Liver (tissue), 9 donors: ENCODE data around the gene NOX1. TPM values are rescaled to one million over a fixed set of nuclear protein-coding genes. Genes with fewer than 3 reads are reported as not detected.

Experiments used
- DNase-seq: peaks from one replicate; pipeline ENCODE4 v3.0.0-alpha.2; 2017; ENCODE audit warnings: low spot score
- H3K27ac ChIP-seq, 2 donors: one replicate each; pipeline ENCODE4 v1.7.0; 2013; ENCODE audit warnings: inconsistent platforms in 2 of 2, low read length in 2 of 2, control low read depth in 1 of 2, low read depth in 1 of 2, mild to moderate bottlenecking in 1 of 2
- H3K27me3 ChIP-seq, 4 donors: one replicate each; pipeline versions ENCODE4 v1.6.1 to v1.7.0; 2013; ENCODE audit warnings: low read length in 3 of 4, inconsistent platforms in 1 of 4, mild to moderate bottlenecking in 1 of 4, moderate library complexity in 1 of 4; ENCODE audit not compliant: control insufficient read depth in 4 of 4, insufficient read depth in 4 of 4
- H3K36me3 ChIP-seq, 4 donors: one replicate each; pipeline versions ENCODE4 v1.6.1 to v1.7.0; 2013; ENCODE audit warnings: low read length in 3 of 4, mild to moderate bottlenecking in 3 of 4, low read depth in 1 of 4, moderate library complexity in 1 of 4; ENCODE audit not compliant: control insufficient read depth in 4 of 4, insufficient read depth in 3 of 4
- H3K4me1 ChIP-seq, 4 donors: one replicate each; pipeline versions ENCODE4 v1.6.1 to v1.7.0; 2013; ENCODE audit warnings: low read length in 3 of 4, mild to moderate bottlenecking in 3 of 4, moderate library complexity in 1 of 4; ENCODE audit not compliant: control insufficient read depth in 4 of 4, insufficient read depth in 4 of 4
- H3K4me3 ChIP-seq, 3 donors: one replicate each; pipeline versions ENCODE4 v1.6.1 to v1.7.0; 2013; ENCODE audit warnings: low read length in 3 of 3, control low read depth in 1 of 3, low read depth in 1 of 3, mild to moderate bottlenecking in 1 of 3
- H3K9ac ChIP-seq, 2 donors: one replicate each; pipeline ENCODE4 v1.7.0; 2013; ENCODE audit warnings: low read length in 2 of 2, mild to moderate bottlenecking in 2 of 2, moderate library complexity in 2 of 2, control low read depth in 1 of 2, low read depth in 1 of 2
- H3K9me3 ChIP-seq, 4 donors: one replicate each; pipeline versions ENCODE4 v1.6.1 to v1.7.0; 2013; ENCODE audit warnings: low read length in 3 of 4; ENCODE audit not compliant: control insufficient read depth in 4 of 4
- EGR1 ChIP-seq, 2 donors: IDR thresholded peaks; 2 replicates each; pipeline ENCODE4 v1.6.1; 2016 to 2018; ENCODE audit warnings: antibody characterized with exemption in 2 of 2, low read depth in 2 of 2
- FOXA1 ChIP-seq: IDR thresholded peaks from 2 replicates; pipeline ENCODE4 v1.6.1; 2016; ENCODE audit warnings: antibody characterized with exemption
- FOXA2 ChIP-seq: IDR thresholded peaks from 2 replicates; pipeline ENCODE4 v1.6.1; 2016; ENCODE audit warnings: antibody characterized with exemption
- GABPA ChIP-seq, 2 donors: IDR thresholded peaks in 1 of 2; conservative IDR thresholded peaks in 1 of 2; 2 replicates each; pipeline ENCODE4 v1.6.1; 2016; ENCODE audit warnings: antibody characterized with exemption in 2 of 2, mild to moderate bottlenecking in 1 of 2, moderate library complexity in 1 of 2
- HNF4A ChIP-seq, 2 donors: conservative IDR thresholded peaks; 2 replicates each; pipeline ENCODE4 v1.6.1; 2016; ENCODE audit warnings: antibody characterized with exemption in 2 of 2, mild to moderate bottlenecking in 2 of 2
- HNF4G ChIP-seq: IDR thresholded peaks from 2 replicates; pipeline ENCODE4 v1.6.1; 2016; ENCODE audit warnings: antibody characterized with exemption
- JUND ChIP-seq, 2 donors: IDR thresholded peaks; 2 replicates each; pipeline ENCODE4 v1.6.1; 2016; ENCODE audit warnings: antibody characterized with exemption in 2 of 2
- NR2F2 ChIP-seq: IDR thresholded peaks from 2 replicates; pipeline ENCODE4 v1.6.1; 2016; ENCODE audit warnings: antibody characterized with exemption
- RAD21 ChIP-seq, 2 donors: IDR thresholded peaks; 2 replicates each; pipeline ENCODE4 v1.6.1; 2016; ENCODE audit warnings: antibody characterized with exemption in 2 of 2, mild to moderate bottlenecking in 2 of 2
- RXRA ChIP-seq, 2 donors: IDR thresholded peaks; 2 replicates each; pipeline ENCODE4 v1.6.1; 2017 to 2018; ENCODE audit warnings: antibody characterized with exemption in 2 of 2, mild to moderate bottlenecking in 1 of 2
- SP1 ChIP-seq: IDR thresholded peaks from 2 replicates; pipeline ENCODE4 v1.6.1; 2018; ENCODE audit warnings: antibody characterized with exemption, mild to moderate bottlenecking
- TAF1 ChIP-seq: conservative IDR thresholded peaks from 2 replicates; pipeline ENCODE4 v1.6.1; 2016; ENCODE audit warnings: antibody characterized with exemption, mild to moderate bottlenecking
- YY1 ChIP-seq: IDR thresholded peaks from 2 replicates; pipeline ENCODE4 v1.6.1; 2016; ENCODE audit warnings: antibody characterized with exemption, mild to moderate bottlenecking
- WGBS: extraction: QIAGEN DNeasy Blood & Tissue Kit; methylation state at CpG from one replicate; pipeline ENCODE4 v1.1.7; 2013; 5-methylcytosine and 5-hydroxymethylcytosine counted together
- polyA plus RNA-seq, 2 donors: library from polyadenylated mRNA; stranded (reverse) in 1 of 2; unstranded in 1 of 2; fragments of 200-250 nt in 1 of 2; fragments of >200 nt in 1 of 2; fragmentation: Nextera tagmentation in 1 of 2; extraction: Ambion mirVana in 1 of 2; gene quantifications; one replicate each; pipeline versions ENCODE4 v1.2.1 to v1.2.3, GENCODE V29; 2013 to 2015
- total RNA-seq, 2 donors: library from RNA; depleted of rRNA; stranded (reverse); fragments of >200 nt; gene quantifications; one replicate each; pipeline ENCODE4 v1.2.3, GENCODE V29; 2014
- TF ChIP-seq, protein P1 (sequence below): IDR thresholded peaks from 2 replicates; pipeline ENCODE4 v1.6.1; 2016; ENCODE audit warnings: antibody characterized with exemption, mild to moderate bottlenecking
- TF ChIP-seq, protein P2 (sequence below): IDR thresholded peaks from 2 replicates; pipeline ENCODE4 v1.6.1; 2016; ENCODE audit warnings: antibody characterized with exemption
- TF ChIP-seq, protein P3 (sequence below): IDR thresholded peaks from 2 replicates; pipeline ENCODE4 v1.6.1; 2016; ENCODE audit warnings: antibody characterized with exemption
- TF ChIP-seq, protein P4 (sequence below): IDR thresholded peaks from 2 replicates; pipeline ENCODE4 v1.6.1; 2016; ENCODE audit warnings: antibody characterized with exemption
- TF ChIP-seq, protein P5 (sequence below): fragments of 150-350 bp; IDR thresholded peaks from 2 replicates; pipeline ENCODE4 v1.5.1; 2017; ENCODE audit warnings: improper control_type of control experiment, low read depth, low read length; ENCODE audit not compliant: missing input control
- donor health status: healthy.
- donor health status: healthy.
- donor health status: healthy.
- donor health status: healthy.
- donor health status: healthy.

NOX1 gene
- total and polyA plus RNA-seq, 4 donors = 0.36 TPM; not detected in 3

DNA sequence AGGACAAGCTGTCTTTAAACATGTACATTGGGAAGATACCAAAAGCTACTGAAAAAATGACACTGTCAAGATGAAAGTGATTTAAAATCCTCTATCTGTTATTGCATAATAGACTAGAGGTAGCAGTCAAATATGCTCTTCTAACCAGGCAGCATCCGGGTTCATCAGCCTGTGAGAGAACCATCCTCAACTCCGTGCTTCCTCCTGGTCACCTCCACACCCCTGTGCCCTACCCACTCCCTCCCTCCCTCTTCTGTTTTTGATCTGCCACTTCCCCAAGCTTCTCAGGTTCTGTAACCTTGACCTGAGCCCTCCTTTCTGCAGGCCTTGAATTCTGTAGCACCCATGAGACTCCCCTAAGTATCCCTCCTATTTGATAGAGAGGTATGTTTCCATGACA is 5.9 kb downstream of the NOX1 start:
- Histone ChIP-seq H3K27me3 (no peaks in the 10 kb centered on the region), H3K9ac (no peak overlapping the region), H3K27ac (no peak overlapping the region), H3K4me1 (no peaks in the 10 kb centered on the region), H3K9me3 (no peaks in the 10 kb centered on the region), H3K4me3 (no peak overlapping the region), H3K36me3 (no peaks in the 10 kb centered on the region)
- no peak for DNase-seq
- TF ChIP-seq HNF4G (no peak), TAF1 (no peak), SP1 (no peak), GABPA (IDR thresholded peaks at IDR 0.05 in 1 of 2, conservative IDR thresholded peaks at IDR 0.05 in 1 of 2) (no peak), HNF4A (conservative IDR thresholded peaks at IDR 0.05) (no peak), RAD21 (IDR thresholded peaks at IDR 0.05) (no peak), YY1 (no peak), EGR1 (IDR thresholded peaks at IDR 0.05; ENCODE audit: low read depth in 2 of 2) (no peak), JUND (IDR thresholded peaks at IDR 0.05) (no peak), RXRA (IDR thresholded peaks at IDR 0.05) (no peak), FOXA2 (no peak), FOXA1 (no peak), NR2F2 (no peak)
- TF ChIP-seq, protein P1, sequence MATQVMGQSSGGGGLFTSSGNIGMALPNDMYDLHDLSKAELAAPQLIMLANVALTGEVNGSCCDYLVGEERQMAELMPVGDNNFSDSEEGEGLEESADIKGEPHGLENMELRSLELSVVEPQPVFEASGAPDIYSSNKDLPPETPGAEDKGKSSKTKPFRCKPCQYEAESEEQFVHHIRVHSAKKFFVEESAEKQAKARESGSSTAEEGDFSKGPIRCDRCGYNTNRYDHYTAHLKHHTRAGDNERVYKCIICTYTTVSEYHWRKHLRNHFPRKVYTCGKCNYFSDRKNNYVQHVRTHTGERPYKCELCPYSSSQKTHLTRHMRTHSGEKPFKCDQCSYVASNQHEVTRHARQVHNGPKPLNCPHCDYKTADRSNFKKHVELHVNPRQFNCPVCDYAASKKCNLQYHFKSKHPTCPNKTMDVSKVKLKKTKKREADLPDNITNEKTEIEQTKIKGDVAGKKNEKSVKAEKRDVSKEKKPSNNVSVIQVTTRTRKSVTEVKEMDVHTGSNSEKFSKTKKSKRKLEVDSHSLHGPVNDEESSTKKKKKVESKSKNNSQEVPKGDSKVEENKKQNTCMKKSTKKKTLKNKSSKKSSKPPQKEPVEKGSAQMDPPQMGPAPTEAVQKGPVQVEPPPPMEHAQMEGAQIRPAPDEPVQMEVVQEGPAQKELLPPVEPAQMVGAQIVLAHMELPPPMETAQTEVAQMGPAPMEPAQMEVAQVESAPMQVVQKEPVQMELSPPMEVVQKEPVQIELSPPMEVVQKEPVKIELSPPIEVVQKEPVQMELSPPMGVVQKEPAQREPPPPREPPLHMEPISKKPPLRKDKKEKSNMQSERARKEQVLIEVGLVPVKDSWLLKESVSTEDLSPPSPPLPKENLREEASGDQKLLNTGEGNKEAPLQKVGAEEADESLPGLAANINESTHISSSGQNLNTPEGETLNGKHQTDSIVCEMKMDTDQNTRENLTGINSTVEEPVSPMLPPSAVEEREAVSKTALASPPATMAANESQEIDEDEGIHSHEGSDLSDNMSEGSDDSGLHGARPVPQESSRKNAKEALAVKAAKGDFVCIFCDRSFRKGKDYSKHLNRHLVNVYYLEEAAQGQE = no peak
- TF ChIP-seq, protein P2, sequence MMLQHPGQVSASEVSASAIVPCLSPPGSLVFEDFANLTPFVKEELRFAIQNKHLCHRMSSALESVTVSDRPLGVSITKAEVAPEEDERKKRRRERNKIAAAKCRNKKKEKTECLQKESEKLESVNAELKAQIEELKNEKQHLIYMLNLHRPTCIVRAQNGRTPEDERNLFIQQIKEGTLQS = no peak
- TF ChIP-seq, protein P3, sequence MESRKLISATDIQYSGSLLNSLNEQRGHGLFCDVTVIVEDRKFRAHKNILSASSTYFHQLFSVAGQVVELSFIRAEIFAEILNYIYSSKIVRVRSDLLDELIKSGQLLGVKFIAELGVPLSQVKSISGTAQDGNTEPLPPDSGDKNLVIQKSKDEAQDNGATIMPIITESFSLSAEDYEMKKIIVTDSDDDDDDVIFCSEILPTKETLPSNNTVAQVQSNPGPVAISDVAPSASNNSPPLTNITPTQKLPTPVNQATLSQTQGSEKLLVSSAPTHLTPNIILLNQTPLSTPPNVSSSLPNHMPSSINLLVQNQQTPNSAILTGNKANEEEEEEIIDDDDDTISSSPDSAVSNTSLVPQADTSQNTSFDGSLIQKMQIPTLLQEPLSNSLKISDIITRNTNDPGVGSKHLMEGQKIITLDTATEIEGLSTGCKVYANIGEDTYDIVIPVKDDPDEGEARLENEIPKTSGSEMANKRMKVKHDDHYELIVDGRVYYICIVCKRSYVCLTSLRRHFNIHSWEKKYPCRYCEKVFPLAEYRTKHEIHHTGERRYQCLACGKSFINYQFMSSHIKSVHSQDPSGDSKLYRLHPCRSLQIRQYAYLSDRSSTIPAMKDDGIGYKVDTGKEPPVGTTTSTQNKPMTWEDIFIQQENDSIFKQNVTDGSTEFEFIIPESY = no peak
- TF ChIP-seq, protein P4, sequence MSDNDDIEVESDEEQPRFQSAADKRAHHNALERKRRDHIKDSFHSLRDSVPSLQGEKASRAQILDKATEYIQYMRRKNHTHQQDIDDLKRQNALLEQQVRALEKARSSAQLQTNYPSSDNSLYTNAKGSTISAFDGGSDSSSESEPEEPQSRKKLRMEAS = no peak
- TF ChIP-seq, protein P5, sequence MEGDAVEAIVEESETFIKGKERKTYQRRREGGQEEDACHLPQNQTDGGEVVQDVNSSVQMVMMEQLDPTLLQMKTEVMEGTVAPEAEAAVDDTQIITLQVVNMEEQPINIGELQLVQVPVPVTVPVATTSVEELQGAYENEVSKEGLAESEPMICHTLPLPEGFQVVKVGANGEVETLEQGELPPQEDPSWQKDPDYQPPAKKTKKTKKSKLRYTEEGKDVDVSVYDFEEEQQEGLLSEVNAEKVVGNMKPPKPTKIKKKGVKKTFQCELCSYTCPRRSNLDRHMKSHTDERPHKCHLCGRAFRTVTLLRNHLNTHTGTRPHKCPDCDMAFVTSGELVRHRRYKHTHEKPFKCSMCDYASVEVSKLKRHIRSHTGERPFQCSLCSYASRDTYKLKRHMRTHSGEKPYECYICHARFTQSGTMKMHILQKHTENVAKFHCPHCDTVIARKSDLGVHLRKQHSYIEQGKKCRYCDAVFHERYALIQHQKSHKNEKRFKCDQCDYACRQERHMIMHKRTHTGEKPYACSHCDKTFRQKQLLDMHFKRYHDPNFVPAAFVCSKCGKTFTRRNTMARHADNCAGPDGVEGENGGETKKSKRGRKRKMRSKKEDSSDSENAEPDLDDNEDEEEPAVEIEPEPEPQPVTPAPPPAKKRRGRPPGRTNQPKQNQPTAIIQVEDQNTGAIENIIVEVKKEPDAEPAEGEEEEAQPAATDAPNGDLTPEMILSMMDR = no peak
- 80% methylated on average over 2 of the region's 2 CpGs for WGBS
